ENCODE data around the gene C15orf62.

Gene C15orf62

DNA sequence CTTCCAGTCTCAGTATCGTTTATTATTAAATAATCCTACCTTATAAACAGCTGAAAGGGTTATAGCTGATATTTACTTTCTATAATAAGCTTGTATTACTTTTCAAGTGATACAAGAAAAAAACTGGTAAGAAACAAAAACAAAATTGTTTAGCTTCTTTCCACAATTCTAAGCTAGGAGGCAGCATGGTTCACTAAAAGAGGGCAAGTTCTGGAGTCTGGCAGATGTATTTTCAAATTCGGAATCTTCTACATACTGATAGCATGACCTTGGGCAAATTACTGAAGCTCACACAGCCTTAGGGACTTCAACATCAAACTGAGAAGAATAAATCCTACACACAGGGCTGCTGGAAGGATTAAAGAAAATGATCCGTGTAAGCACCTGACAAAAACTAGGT, 15.4 kb downstream of the C15orf62 start:
- DNase-seq: no peak

DNA sequence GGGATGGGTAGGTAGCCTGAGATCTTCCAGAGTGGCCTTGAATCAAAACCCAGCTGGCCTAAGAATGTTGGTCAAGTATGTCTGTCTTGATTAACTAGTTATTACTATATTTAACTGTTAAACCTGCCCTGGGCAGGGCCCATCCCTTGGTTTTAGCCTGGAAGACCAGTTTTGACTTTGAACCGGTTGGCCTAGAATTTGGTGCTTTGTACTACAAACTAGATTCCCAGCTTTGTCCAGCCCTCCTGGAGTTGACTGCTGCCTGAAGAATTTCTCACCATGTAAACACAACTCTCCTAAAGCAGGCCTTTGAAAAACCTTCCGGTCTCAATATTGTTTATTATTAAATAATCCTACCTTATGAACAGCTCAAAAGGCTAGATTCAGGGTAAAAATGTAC, 16.0 kb downstream of the C15orf62 start:
- no peak for DNase-seq

DNA sequence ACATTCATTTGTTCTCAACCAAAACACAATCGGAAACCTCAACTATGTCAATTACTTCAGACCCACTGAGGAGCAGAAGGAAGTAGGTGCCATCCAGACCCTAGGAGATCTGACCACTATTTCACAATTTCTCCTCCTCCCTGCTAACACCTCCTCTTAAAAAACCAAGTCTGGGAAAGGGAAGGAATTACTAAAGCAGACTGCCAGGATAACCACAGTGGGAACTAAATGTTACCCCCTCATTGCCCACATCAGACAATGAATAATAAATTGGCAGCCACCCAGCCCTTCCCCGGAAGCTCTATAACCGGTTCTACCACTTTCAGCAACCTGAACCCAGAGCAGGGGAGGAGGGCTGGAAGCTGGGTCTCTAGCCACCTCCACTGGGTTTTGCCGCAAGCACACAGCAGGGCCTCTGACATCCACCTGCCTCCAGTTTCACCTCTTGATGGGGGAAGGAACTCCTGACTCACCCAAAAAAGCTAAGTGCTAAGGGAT, 17.6 kb downstream of the C15orf62 start:
- DNase-seq: no peak

DNA sequence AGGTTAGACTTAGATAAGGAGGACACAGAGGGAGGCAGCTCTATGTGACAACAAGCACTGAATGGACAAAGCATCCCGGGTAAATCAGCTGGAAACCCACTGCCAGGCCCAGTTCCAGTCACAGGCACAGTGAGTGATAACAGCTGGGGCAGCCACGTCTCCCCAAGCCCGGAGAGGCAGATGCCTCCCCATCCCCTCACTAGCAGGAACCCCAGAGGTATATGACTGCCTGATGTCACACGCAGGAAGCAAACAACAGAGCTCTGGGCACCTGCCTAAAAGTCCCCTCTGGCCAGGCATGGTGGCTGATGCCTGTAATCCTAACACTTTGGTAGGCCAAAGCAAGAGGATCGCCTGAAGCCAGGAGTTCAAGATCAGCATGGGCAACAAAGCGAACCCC, 18.2 kb downstream of the C15orf62 start:
- no peak for DNase-seq

DNA sequence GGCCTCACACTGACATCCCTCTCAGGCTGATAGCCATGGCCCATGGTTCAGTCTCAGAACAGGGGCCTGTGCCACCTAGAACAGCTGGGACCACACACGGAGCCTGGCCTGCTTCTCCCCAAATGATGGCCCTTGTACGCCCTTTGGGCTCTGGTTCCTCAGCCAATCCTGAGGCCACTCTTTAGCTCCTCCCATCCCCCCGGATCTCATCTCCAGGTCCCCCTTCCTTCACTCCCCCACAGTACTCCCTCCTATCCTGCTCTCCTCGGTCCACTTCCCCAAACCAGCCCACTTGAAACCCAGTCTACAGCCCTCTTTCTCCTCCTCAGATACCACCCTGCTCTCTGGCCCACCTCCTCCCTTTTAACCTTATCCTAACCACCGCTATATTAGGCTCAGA, 19.3 kb downstream of the C15orf62 start:
- DNase-seq: no peak

DNA sequence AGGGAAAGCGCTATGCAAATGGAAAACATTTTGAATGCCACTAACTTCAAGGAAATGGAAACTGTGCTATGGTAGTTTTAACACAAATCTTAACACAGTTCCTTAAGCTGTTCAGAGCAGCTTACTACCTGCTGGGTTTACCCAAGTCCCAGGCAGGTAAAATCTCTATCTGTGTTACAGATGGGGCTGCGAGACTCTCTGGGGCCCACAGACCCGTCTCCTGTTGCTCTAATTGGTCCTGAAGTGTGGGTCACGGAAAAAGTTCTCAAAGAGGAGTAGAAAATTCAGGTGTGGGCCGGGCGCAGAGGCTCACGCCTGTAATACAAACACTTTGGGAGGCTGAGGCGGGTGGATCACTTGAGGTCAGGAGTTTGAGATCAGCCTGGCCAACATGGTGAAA, 20.2 kb downstream of the C15orf62 start:
- DNase-seq: no peak

DNA sequence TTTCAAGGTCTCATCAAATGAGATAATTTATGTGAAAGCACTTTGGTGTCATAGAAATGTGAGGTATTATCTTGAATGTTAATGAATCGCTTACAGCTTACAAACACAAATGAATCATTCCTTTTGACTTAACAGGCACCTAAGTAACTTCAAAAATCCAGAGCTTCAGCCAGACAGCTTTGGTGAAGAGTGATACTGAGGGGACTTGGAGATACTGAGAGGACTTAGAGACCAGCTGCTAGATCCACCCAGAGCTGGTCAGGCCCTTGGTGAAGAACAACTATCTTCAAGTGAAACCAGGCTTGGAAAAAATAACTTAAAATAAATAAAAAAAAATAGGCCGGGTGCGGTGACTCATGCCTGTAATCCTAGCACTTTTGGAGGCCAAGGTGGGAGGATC, 20.9 kb downstream of the C15orf62 start:
- no peak for DNase-seq

DNA sequence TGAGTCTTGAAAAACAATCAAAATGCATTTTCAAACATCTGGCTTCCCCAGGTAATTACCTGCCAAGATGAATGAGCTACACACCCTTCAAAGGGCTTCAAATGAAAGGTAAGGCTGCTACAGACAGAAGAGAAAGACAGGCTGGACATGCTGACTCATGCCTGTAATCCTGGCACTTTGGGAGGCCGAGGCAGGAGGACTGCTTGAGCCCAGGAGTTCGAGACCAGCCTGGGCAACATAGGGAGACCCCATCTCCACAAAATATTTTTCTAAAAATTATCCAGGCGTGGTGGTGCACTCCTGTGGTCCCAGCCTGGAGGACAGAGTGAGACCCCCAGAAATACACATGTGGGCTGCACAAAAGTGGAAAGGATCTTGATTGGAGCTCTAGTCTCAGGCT, 22.6 kb downstream of the C15orf62 start:
- no peak for DNase-seq

DNA sequence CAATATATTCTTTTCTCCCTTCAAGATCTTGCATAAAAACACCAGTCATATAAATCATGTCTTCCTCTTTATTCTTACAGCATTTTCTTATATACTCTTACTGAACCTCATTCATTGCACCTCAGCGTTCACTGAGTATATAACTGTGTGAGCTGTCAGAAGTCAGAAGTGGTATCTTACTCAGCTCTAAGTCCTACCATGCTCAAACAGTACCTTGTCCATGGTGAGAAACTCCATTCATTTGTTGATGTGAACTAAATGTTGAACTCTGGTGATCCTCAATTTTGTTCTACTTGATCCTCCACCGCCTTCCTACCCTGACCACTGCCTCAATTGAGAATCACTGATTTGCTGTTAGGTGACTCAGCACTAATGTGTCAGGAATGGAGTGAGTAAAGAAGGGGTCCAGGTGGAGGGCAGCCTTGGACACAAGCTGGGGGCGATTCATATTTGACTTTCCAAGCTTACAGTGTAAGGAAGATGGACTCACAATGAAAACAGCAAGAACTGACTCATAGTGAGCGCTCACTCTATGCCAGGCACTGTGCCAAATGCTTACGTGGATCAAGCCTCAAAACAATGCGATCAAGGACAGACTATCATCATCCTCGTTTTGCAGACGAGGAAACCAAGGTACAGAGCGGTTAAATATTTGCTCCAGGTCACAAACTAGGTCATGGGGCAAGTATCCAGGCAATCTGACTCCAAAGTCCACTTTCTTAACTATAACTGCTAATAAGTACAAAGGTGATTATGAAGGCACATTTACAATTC, 23.6 kb downstream of the C15orf62 start:
- no peak for DNase-seq

DNA sequence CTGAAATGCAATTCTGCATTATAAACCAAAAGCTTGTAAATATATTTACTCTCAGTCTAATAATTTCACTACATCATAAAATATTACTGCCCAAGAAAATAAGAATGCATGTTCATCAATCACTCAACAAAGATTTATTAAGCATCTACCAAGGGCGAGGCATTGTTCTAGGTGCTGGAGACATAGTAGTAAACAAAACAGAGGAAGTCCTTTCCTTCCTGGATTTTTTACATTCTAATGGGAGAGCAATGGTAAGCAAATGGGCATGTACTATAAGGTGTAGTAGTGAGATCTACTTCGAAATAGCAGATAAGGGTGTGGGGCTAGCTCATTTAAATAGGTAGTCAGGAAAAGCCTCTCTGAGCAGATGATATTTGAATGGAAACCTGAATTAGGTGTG, 26.3 kb downstream of the C15orf62 start:
- no peak for DNase-seq

DNA sequence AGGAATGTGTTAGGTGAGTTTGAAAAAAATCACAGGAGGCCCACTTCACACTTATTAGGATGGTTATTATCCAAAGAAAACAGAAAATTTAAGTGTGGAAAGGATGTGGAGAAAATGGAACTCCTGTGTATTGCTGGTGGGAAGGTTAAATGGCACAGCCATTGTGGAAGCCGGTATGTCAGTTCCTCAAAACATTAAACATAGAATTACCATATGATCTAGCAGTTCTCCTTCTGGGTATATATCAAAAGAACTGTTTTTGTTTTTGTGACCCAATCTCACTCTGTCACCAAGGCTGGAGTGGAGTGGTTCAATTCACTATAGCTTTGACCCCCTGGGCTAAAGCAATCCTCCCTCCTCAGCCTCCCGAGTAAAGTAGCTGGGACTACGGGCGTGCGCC, 26.7 kb downstream of the C15orf62 start:
- no peak for DNase-seq

DNA sequence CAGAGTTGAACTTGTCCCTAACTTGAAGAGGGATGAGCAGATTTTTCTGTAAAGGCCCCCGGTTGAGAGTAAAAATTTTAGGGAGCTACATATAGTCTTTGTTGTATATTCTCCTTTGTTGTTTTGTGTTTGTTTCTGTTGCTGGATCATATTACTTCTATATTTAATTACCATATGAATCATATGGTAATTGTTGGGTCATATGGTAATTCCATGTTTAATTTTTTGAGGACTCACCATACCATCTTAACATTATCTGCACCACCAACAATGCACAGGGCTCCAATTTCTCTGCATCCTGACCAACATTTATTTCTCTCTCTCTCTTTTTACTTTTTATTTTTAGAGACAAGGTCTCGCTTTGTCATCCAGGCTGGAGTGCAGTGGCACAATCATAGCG, 29.7 kb downstream of the C15orf62 start:
- DNase-seq: no peak

DNA sequence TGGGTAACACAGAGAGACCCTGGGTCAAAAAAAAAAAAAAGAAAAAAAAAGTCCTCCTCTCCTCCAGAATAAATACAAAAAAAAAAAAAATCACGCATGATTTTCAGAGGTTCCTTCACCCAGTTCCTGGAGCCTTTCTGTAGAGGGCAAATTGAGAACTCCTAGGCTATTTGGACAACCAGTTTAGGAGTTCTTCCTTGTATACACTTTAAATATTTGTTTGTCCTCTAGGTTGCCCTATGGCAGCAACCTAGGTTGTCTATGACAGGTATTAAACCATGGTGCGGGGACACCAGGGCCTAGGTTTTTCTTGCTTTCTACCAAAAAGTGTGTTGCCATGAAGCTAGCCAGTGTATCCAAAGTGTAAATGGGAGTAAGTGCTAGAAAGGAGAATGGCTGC, 33.3 kb downstream of the C15orf62 start:
- no peak for DNase-seq

DNA sequence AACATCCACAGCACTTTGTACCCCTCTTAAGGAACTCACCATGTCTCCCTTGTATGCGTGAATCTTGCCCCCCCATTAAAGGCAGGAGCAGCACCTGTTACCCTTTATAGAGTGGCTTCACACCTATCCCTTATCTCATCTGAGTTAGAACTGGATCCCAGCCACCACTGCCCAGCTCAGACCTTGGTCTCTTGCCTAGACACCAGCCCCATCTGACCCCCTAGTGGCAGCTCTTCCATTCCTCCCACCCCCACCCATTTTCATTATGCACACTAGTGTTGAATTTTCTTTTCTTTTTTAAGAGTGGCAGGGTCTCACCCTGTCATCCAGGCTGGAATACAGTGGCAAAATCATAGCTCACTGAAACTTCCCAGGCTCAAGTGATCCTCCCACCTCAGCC, 33.9 kb downstream of the C15orf62 start:
- DNase-seq: no peak

DNA sequence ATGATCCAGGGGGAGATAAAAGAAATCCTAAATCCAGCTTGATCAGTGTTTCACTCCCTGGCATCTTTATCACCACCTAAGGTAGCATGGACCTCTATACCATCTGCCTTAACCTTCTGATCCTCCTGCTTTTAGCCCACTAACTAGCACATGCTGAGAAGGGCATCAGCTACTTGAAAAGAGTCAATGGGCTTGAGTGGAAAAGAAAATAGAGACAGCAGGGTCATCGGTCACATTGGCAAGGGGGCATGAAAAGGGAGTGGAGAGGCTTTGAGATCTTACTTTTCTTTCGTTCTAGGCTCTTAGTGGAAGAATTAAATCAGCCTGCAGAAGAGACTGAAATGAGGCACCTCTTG, 36.9 kb downstream of the C15orf62 start:
- DNase-seq: no peak

DNA sequence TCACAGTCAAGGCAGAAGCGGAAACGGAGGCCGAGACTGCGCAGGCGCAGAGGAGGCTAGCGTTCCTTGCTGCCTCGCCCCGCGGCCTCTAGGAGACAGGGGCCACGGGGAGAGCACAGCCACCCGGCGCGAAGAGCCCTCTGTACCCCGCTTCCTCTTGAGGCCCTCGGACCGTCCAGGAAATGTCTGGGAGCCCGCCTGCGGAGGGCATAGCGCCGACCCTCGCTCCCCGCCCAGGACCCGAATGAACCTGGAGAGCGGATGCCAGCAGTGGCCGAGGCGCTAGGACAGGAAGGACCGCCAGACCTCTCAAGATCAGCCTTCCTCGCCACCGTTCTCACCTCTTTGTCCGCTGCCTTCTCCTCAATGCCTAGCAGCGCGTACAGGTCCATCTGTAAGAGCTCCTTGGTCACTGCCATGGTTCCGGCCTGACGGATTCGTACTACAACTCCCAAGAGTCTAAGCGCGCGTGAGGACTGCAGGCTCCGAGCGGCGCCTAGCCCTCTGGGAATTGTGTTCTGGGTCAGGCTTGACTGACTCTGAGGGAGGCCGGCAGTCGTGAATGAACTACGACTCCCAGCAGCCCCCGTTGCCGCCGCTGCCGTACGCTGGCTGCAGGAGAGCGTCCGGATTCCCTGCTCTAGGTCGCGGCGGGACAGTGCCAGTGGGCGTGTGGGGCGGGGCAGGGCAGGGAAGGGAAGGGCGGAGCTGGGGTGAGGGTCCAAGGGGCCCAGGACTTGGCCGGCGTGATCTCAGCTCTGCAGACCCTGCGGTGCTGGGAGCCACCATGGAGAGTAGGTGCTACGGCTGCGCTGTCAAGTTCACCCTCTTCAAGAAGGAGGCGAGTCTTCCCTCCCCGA, 37.5 kb downstream of the C15orf62 start, which contains the start of the genes DNAJC17 and ZFYVE19:
Gene DNAJC17 (minus strand): TSS at position 446 of the 860 bp plus-strand sequence. CDS start 27 bp downstream, at position 419.
Gene ZFYVE19 (plus strand): TSS at position 62 of the 860 bp plus-strand sequence. CDS start 501 bp downstream, at position 563.
- peak; percentile 79 for DNase-seq

DNA sequence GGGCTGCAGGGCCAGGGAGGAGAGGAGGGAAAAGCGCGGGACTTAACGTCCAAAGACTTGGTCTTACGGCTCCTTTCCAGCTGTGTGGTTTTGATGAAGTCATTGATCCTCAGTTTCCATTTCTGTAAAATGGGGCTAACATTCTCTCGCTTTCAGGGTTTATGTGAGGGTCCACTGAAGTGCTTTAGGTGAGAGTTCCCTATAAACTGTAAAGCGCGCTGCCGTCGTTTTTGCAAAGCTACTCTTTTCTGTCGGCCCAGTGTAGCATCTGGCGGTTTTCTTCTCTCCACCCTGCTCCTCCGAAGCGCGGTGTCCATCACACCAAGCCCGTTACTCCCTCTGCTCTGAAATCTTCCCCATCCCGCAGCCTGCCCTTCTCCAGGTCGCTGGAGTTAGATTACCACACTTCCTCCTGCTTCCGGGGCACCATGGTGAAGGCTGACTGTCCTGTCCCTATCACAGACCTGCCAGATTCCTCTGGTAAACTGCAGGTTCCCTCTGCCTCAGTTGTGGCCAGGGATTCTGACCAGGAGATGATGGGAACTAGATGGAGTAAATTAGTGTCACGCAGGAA, 38.2 kb downstream of the C15orf62 start:
- no peak for DNase-seq

DNA sequence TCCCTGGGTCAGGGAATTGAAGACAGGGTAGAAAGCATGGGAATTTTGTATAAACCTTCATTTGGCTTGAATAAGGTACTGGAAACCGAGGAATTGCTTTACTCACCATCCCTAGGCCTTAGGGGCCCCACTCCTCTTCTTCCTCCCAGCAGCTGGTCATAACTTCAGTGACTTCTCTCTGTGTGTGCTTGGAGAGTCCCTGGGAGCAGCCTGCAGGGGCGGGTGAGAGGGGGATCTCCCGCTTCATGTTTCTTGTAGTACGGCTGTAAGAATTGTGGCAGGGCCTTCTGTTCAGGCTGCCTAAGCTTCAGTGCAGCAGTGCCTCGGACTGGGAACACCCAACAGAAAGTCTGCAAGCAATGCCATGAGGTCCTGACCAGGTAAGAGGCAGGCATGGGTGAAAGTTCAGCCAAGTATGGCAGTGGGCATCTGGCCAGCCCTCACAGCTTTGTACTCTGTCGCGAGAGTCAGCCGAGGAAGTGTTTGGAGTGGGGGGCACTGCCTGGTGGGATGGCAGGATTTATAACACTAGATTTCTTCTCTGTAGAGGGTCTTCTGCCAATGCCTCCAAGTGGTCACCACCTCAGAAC, 39.2 kb downstream of the C15orf62 start:
- DNase-seq: no peak

DNA sequence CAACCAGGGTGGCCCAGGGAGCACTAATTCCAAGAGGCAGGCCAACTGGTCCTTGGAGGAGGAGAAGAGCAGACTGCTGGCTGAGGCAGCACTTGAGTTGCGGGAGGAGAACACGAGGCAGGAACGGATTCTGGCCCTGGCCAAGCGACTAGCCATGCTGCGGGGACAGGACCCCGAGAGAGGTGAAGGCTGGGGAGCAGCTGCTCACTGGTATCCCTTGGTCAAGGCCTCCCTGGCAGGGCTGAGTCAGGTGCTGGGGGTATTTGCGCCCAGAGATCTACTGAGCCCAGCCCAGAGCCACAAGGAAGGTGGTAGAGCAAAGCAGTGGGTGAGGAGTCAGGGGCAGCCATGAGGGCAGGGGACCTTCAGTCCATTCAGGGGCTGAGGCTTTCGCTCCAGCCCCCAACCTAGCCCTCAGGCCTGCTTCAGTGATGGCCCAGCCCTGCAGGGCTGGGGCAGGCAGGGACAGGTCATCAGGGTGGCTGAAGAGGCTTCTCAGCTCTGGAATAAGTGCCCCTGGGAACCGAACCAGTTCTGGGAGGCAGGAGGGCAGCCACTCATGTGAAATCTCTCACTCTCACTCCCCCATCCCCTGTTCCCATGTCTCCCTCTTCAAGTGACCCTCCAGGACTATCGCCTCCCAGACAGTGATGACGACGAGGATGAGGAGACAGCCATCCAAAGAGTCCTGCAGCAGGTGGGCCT, 43.1 kb downstream of the C15orf62 start:
- no peak for DNase-seq

DNA sequence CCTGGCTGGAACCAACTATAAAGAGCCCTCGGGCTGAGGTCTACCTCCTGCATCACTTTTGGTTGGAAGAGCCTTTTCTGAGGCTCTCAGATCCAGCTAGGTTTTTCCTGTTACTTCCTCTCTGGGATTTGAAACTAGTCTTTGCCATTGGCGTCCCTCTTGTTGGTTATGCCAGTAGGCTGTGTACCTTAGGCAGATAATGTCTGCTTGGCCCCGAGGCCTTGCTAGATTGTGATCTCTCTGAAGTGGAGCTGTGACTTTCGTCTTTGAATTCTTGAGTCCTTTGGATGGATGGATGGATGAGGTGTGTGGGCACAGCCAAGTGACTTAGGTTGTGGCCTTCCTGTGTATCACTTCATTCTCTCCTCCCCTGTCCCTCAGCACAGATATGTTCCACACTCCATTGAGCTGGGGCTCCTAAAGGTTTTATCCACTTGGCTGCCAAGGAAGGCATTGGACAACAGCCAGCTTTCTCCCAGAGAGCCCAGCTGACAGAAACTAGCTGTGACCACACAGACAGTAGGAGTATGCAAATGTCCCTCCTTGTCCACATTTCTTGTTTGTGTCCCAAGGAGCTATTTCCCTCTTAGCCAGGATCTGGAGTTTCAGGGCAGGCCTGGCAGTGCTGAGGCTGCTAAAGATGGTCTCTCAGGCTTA, 45.4 kb downstream of the C15orf62 start:
- DNase-seq: no peak

DNA sequence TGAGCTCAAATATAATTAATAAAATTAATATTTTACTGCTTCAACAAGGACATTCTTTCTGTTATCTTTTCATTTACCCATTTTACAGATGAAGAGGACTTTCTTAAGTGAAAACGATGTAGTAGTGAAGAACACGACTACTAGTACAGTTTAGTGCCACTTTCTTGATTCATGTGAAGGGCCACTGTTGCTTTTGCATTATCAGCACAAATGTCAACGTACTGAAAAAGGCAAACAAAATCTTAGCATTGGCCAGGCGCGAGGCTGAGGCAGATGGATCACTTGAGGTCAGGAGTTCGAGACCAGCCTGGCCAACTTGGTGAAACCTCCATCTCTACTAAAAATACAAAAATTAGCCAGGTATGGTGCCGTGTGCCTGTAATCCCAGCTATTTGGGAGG, 49.3 kb downstream of the C15orf62 start:
- DNase-seq: no peak

DNA sequence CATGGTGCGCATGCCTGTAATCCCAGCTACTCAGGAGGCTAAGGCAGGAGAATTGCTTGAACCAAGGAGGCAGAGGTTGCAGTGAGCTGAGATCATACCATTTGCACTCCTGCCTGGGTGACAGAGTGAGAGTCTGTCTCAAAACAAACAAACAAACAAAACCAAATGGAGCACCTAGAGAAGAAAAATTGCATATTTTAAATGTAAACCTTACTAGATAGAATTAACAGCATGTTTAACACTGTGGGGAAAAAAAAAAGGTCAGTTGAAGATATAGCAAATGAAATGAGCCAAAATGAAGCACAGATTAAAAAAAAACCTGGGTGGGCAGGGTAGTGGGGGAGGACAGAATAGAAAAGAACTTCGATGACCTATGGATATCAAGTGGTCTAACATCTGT, 51.4 kb downstream of the C15orf62 start:
- no peak for DNase-seq
